ENCODE measurements around the gene DUSP22. TPM values are rescaled to one million over a fixed set of nuclear protein-coding genes. Genes with fewer than 3 reads are reported as not detected.

Gene DUSP22
- total and polyA plus RNA-seq, 2 donors (not counting 1 experiment from before 2014, with no cell fraction given), result 117 to 133 TPM

DNA sequence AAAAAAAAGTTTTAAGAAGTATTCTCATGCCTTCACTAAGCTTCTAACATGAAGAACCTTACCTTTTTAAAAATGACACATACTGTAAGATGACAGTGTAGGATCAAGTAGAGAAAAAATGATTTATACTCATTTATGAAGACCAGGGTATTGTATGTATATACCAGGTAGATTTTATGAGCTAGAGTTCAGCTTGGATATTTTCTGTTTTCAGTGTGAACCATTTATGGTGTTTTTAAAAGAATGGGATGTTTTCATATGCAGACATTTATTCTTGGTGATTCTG lies 24.4 kb downstream of the DUSP22 start:
- ATAC-seq (ENCODE audit: low read depth) (no peak), DNase-seq (no peak)
- TF ChIP-seq EZH2 (IDR thresholded peaks at IDR 0.05; ENCODE audit: borderline replicate concordance, insufficient read depth, low read depth, low read length, poor library complexity, severe bottlenecking), result no peak
- TF ChIP-seq, protein P1, sequence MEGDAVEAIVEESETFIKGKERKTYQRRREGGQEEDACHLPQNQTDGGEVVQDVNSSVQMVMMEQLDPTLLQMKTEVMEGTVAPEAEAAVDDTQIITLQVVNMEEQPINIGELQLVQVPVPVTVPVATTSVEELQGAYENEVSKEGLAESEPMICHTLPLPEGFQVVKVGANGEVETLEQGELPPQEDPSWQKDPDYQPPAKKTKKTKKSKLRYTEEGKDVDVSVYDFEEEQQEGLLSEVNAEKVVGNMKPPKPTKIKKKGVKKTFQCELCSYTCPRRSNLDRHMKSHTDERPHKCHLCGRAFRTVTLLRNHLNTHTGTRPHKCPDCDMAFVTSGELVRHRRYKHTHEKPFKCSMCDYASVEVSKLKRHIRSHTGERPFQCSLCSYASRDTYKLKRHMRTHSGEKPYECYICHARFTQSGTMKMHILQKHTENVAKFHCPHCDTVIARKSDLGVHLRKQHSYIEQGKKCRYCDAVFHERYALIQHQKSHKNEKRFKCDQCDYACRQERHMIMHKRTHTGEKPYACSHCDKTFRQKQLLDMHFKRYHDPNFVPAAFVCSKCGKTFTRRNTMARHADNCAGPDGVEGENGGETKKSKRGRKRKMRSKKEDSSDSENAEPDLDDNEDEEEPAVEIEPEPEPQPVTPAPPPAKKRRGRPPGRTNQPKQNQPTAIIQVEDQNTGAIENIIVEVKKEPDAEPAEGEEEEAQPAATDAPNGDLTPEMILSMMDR (IDR thresholded peaks at IDR 0.05), result no peak
- Mint-ChIP-seq H3K27me3 (no peaks in the 10 kb centered on the region), H3K4me1 (peaks cover 71% of the 10 kb centered on the region), H3K27ac (peak overlapping the region; percentile 93), H3K9me3 (ENCODE audit: insufficient read depth) (peaks cover 2% of the 10 kb centered on the region), H3K4me3 (peak overlapping the region; percentile 76)
- H3K27ac ChIP-seq (ENCODE audit: low read length in 2 of 2), result peak overlapping the region; percentile 54 to 73
- H3K27me3 ChIP-seq (replicated peaks in 1 of 4; ENCODE audit: control extremely low read depth in 1 of 4, control insufficient read depth in 3 of 4, insufficient read depth in 4 of 4, low read length in 3 of 4), result no peaks in the 10 kb centered on the region
- peaks cover 76% of the 10 kb centered on the region for H3K79me2 ChIP-seq (ENCODE audit: control insufficient read depth, insufficient read depth, low read length)
- CTCF ChIA-PET, result interaction anchor here (1.1 kb wide), 1 partner anchor 76 kb away, joined by 3 read pairs; no protein-coding TSS in a partner anchor
- peak overlapping the region; percentile 51 for H3K4me2 ChIP-seq (replicated peaks; ENCODE audit: low read depth, low read length, poor library complexity, severe bottlenecking)
- peaks cover 0 to 4% (median 0%) of the 10 kb centered on the region in 3 donors for H3K9me3 ChIP-seq (ENCODE audit: control extremely low read depth in 1 of 3, control insufficient read depth in 2 of 3, insufficient read depth in 1 of 3, low read length in 2 of 3)
- peaks cover 0 to 22% of the 10 kb centered on the region in 2 experiments for H3K36me3 ChIP-seq (replicated peaks in 1 of 2; ENCODE audit: control extremely low read depth in 1 of 2, control insufficient read depth in 1 of 2, extremely low read depth in 1 of 2, insufficient read depth in 2 of 2, low read length in 1 of 2)
- peak overlapping the region; percentile 61 for H2AFZ ChIP-seq (ENCODE audit: insufficient read depth, low read depth, low read length, poor library complexity, severe bottlenecking)
- peak overlapping the region in 1 of 5 experiments; percentile 12 for H3K4me3 ChIP-seq (ENCODE audit: control extremely low read depth in 1 of 5, extremely low read depth in 1 of 5, insufficient read depth in 1 of 5, low read depth in 2 of 5, low read length in 4 of 5)
- intact Hi-C loops (cut with micrococcal nuclease), result loop anchor here (2.0 kb wide), 1 partner anchor 22 kb away; no protein-coding TSS in a partner anchor
- peaks cover 96% of the 10 kb centered on the region in 2 donors for H3K4me1 ChIP-seq (ENCODE audit: control insufficient read depth in 2 of 2, insufficient read depth in 2 of 2, low read length in 2 of 2)
- POLR2A ChIA-PET, result interaction anchor here (0.9 to 1.5 kb wide), 2 partner anchors 11 to 40 kb away, joined by 3 read pairs; no protein-coding TSS in a partner anchor
- H3K9ac ChIP-seq (ENCODE audit: low read length), result peak overlapping the region; percentile 11
- no peaks in the 10 kb centered on the region for H4K20me1 ChIP-seq (ENCODE audit: control insufficient read depth, insufficient read depth, low read length, poor library complexity, severe bottlenecking)

DNA sequence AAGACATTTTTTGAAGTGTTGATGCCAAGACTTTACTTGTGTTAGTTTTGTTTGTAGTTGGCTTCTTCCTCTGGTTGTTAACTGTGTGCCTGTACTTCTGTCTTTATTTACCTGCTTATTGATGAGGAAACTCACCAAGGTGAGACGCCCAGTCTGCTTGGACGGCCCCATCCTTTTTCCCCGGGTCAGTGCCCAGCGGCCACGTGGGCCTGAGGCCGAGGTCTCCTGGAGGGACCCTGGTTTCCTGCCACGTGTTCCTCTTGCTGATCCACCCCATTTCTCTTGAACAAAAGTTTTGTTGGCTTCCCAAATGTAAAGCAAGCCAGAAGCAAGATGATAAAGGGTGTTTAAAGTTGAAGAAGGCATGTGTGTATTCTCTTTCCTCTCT lies 24.8 kb downstream of the DUSP22 start:
- Histone ChIP-seq H3K27ac (ENCODE audit: low read length in 2 of 2) (peak overlapping the region; percentile 54 to 73), H3K9ac (ENCODE audit: low read length) (peak overlapping the region; percentile 11), H3K4me2 (replicated peaks; ENCODE audit: low read depth, low read length, poor library complexity, severe bottlenecking) (peak overlapping the region; percentile 51), H3K9me3 (ENCODE audit: control extremely low read depth in 1 of 3, control insufficient read depth in 2 of 3, insufficient read depth in 1 of 3, low read length in 2 of 3) (peaks cover 0 to 4% (median 0%) of the 10 kb centered on the region in 3 donors), H4K20me1 (ENCODE audit: control insufficient read depth, insufficient read depth, low read length, poor library complexity, severe bottlenecking) (no peaks in the 10 kb centered on the region), H2AFZ (ENCODE audit: insufficient read depth, low read depth, low read length, poor library complexity, severe bottlenecking) (peak overlapping the region; percentile 61), H3K27me3 (replicated peaks in 1 of 4; ENCODE audit: control extremely low read depth in 1 of 4, control insufficient read depth in 3 of 4, insufficient read depth in 4 of 4, low read length in 3 of 4) (no peaks in the 10 kb centered on the region), H3K4me1 (ENCODE audit: control insufficient read depth in 2 of 2, insufficient read depth in 2 of 2, low read length in 2 of 2) (peaks cover 96% of the 10 kb centered on the region in 2 donors), H3K79me2 (ENCODE audit: control insufficient read depth, insufficient read depth, low read length) (peaks cover 76% of the 10 kb centered on the region), H3K36me3 (replicated peaks in 1 of 2; ENCODE audit: control extremely low read depth in 1 of 2, control insufficient read depth in 1 of 2, extremely low read depth in 1 of 2, insufficient read depth in 2 of 2, low read length in 1 of 2) (peaks cover 0 to 18% of the 10 kb centered on the region in 2 experiments), H3K4me3 (ENCODE audit: control extremely low read depth in 1 of 5, extremely low read depth in 1 of 5, insufficient read depth in 1 of 5, low read depth in 2 of 5, low read length in 4 of 5) (peak overlapping the region in 1 of 5 experiments; percentile 12)
- DNase-seq, result peak; percentile 55
- WGBS (ENCODE audit: insufficient coverage), result 34% methylated on average over 7 of the region's 7 CpGs
- Mint-ChIP-seq H3K27ac (peak overlapping the region; percentile 93), H3K9me3 (ENCODE audit: insufficient read depth) (peaks cover 2% of the 10 kb centered on the region), H3K4me3 (peak overlapping the region; percentile 76), H3K4me1 (peaks cover 68% of the 10 kb centered on the region), H3K27me3 (no peaks in the 10 kb centered on the region)
- intact Hi-C loops (cut with micrococcal nuclease), result loop anchor here (2.0 kb wide), 1 partner anchor 22 kb away; no protein-coding TSS in a partner anchor
- TF ChIP-seq EZH2 (IDR thresholded peaks at IDR 0.05; ENCODE audit: borderline replicate concordance, insufficient read depth, low read depth, low read length, poor library complexity, severe bottlenecking), result no peak
- TF ChIP-seq, protein P1 (IDR thresholded peaks at IDR 0.05), result no peak
- CTCF ChIA-PET, result no interaction called here
- POLR2A ChIA-PET, result interaction anchor here (0.8 to 1.5 kb wide), 4 partner anchors 10 to 40 kb away, joined by 3 to 11 read pairs (median 3); no protein-coding TSS in a partner anchor
- ATAC-seq (ENCODE audit: low read depth), result no peak
